HG03469 (cell line): ENCODE data around the gene LMX1A.

Source experiments
- ATAC-seq: cut with Tn5 transposase; IDR thresholded peaks from one replicate; pipeline ENCODE4 v1.9.1; 2021; ENCODE audit warnings: mild to moderate bottlenecking, moderate library complexity, moderate number of reproducible peaks; ENCODE audit not compliant: unreplicated experiment

Gene LMX1A

GRCh38 chr1:165327538-165327937, 29.0 kb downstream of the LMX1A start:
- ATAC-seq, result no peak

DNA sequence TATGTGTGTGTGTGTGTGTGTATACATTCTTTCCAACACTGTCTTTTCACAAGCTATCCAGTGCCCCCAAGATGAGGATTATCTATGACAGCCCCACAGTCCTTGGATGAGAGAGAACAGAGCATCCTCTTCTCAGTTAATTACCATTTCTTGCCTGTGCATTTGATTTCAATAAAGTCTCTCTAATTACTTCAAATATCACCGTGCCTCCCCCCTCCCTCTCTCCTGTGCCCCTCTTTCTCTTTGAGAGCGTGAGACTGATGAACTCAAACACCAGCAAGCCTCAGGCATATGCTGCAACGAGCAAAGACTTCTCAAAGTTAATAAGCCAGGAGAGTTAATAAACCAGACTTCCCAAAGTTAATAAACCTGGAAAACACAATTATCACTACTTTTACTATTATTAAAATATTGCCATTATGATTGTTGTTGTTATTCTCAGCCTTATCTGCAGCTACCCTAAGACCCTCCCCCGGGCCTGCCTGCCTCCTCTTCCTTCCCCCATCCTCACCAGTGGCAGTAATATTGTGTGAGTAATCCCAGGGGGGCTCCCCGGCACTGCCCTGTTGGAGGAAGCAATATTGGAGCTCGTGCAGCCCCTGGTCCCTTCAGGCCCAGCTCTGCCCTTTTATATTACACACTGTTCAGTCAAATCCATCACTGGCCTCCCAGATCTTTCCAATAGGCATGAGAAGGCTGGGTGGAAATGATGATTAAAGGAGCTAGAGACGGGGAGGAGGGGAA, 30.9 kb downstream of the LMX1A start:
- no peak for ATAC-seq

DNA sequence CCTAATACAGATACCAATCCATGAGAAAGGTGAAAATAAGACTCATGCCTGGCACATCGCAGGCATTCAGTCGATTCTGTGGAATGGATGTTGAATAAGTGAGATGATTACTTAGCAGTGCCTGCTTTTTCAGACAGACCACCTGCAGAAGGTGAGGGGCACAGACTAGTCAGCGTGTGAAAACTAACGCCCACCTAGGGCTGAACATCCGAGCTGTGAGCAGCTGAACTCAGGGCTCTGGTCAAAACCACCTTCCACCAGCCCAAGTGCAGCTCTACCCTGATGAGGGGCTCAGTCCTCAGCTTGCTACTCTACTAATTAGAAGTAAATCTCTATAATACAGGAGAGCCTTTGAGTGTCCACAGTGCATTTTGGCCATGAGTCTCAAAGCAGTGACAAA, 32.5 kb downstream of the LMX1A start:
- no peak for ATAC-seq

GRCh38 chr1:165317612-165318011, 38.9 kb downstream of the LMX1A start:
- no peak for ATAC-seq

- ATAC-seq, result no peak
These were observed 40.3 kb downstream of the LMX1A start for GRCh38 chr1:165316153-165316772.

GRCh38 chr1:165315481-165315880, 41.0 kb downstream of the LMX1A start:
- ATAC-seq, result no peak

- no peak for ATAC-seq
These were observed 42.6 kb downstream of the LMX1A start for GRCh38 chr1:165313903-165314302.

- no peak for ATAC-seq
These were observed 43.9 kb downstream of the LMX1A start for GRCh38 chr1:165312591-165312990.

- ATAC-seq, result no peak
These were observed 49.7 kb downstream of the LMX1A start for GRCh38 chr1:165306543-165307434.

- no peak for ATAC-seq
These were observed 53.1 kb downstream of the LMX1A start for GRCh38 chr1:165303386-165303785.

DNA sequence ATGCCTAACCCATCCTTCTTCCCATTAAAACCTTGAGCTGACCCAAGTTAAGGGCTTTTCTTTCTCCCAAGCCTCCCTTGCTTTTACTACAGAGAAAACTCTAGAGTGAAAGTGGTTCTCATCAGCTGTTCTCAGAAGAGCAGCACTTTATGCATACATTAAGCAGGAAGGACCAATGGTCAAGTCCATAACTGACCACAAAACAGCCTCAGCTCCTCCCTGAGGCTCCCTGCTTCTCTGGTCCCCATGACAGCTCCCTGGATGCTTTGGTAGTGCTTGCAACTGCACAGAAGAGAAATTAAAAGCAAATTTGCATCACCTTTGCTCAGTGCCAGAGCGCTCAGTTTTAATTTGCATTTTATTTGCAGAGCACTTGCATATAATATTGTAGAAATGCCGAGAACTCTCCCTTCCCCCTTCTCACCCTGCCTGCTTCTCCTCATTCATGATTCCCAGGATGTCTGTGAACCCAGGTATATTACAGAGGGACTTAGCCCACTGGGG, 56.1 kb downstream of the LMX1A start:
- no peak for ATAC-seq

DNA sequence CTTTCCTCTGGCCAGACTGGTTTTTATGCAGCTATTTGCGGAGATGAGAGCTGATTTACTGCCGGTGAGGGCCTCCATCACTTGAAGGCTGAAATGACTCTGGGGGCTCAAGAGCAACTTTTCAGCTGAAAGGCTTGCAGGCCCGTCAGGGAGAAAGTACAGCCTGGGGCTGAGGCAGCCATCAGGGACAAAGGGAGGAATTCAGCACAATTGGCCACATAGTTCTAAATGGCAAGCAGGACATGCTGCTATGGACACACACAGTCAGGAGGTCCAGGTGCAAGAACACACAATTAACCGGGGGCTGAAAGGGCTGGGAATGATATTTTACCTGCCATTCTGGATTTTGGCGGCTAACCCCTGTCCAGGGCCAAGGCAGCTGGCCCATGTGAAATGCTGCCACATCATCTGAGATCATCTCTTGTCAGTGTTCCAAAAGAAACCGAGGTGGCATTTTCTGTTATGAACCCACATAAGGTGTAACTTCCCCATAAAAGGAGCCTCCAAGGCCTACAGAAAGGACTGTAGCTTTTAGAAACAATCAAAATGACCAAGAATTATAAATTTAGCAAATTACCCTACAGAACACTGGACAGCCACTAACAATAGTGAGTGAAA, 58.2 kb downstream of the LMX1A start:
- ATAC-seq, result no peak

DNA sequence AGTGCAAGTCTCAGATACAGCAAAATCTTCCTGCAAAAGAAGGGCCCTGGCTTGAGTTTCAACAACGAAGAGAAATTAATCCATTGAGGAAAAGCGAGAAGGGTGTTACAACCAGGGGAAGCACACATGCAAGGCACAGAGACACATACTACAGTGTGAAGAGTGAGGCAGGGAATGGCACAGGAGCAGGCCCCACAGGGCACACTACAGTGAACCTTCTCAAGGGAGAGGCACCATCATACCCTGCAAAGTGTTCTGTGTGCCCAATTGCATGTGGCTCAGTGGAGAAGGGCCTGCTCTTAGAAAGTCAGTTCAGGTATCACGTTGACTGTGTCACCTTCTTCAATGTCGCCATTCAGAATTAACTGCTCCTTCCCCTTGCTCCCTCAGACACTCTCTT, 60.3 kb downstream of the LMX1A start:
- no peak for ATAC-seq

GRCh38 chr1:165290148-165290547, 66.4 kb downstream of the LMX1A start:
- ATAC-seq, result no peak

GRCh38 chr1:165289556-165289955, 67.0 kb downstream of the LMX1A start:
- no peak for ATAC-seq

DNA sequence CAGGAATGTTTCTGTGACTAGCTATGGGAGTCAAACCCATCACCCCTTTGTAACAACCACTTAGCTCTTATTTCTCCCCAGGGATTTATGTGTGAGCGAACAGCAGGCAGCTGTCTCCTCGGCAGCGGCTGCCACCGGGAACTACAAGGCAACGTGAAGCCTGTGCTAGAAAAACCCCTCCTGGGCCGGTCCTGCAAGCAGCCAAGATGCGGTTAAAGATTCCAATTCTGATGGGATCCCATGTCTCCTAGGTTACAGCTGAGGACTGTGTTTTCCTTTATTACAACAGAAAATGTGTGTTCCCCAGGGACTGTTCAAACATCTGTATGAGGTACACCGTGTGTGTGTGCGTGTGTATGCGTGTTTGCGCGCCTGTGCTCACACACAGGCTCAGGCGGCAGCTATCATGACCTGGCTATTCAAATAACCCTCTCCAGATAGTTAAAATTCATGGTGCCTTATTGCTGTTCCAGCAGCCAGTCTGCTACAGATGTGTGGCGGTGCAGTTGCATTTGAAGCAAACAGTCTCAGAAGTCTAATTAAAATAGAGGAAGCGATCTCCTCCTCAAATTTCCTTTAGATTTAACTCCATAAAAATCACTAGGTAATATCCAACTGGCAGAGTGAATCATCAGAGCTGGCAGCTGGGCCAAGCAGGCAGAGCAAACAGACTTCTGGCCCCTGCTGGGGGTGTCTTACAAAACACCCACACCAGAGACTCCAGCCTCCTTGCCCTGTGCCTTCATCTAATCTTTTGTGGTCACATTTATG, 68.0 kb downstream of the LMX1A start:
- no peak for ATAC-seq

GRCh38 chr1:165287781-165288180, 68.7 kb downstream of the LMX1A start:
- no peak for ATAC-seq

DNA sequence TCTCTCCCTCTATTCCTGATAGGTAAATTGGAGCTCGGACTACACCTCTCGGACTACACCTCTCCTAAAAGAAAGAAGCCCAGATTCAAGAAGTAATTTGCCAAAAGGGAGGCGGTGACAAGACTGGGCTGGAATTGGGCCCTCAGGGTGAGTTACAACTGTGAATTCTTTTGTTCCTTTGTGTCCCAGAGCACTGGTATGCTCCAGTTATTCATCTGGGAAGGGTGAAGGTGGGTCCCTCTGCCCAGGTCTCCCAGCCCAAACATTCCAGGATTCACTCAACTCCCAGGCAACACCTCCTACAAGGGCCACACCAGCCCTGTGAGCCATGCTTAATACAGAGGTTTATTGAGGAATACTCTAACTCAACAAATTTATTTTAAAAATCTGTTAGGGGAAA, 69.2 kb downstream of the LMX1A start:
- ATAC-seq, result no peak

DNA sequence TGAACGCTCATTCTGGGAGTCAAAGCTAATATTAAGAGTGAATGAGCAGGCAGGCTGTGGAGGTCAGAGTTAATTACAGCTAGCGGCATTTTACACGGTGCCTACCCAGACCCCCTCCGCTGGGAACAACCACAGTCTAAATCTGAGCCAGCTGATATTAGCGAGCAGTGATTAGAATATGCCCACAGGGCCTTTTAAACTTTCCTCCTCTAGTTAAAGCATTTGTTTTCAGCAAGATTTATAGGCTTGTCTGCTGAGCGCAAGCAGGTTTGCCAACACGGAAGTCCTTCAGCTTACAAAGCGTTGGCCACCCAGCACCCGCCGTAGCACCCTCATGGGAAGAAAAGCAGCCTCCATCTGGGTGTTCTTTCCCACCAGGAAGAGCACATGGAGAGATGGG, 72.1 kb downstream of the LMX1A start:
- ATAC-seq, result no peak

GRCh38 chr1:165281207-165281901, 75.2 kb downstream of the LMX1A start:
- ATAC-seq, result no peak
